ENCODE data around the gene INF2. TPM values are rescaled to one million over a fixed set of nuclear protein-coding genes. Genes with fewer than 3 reads are reported as not detected.

The INF2 gene
- total RNA-seq, 1 donor from 2014 or later = 7.8 TPM

- Histone ChIP-seq H3K9me3 (ENCODE audit: low read depth) (no peaks in the 10 kb centered on the region), H3K27ac (no peak overlapping the region), H3K27me3 (no peaks in the 10 kb centered on the region), H3K4me2 (no peak overlapping the region), H2AFZ (replicated peaks) (no peak overlapping the region), H4K20me1 (ENCODE audit: low read depth) (no peaks in the 10 kb centered on the region), H3K36me3 (no peaks in the 10 kb centered on the region), H3K4me1 (peaks cover 8% of the 10 kb centered on the region), H3K9ac (no peak overlapping the region), H3F3A (ENCODE audit: low read depth) (peaks cover 7% of the 10 kb centered on the region), H3K4me3 (no peak overlapping the region), H3K79me2 (ENCODE audit: low read depth) (no peaks in the 10 kb centered on the region)
- peaks cover 4% of the 10 kb centered on the region for H3K4me1 Mint-ChIP-seq
- H3K27me3 Mint-ChIP-seq (ENCODE audit: insufficient read depth, low read depth) = peaks cover 6% of the 10 kb centered on the region
- H3K9me3 Mint-ChIP-seq = no peaks in the 10 kb centered on the region
- H3K27ac Mint-ChIP-seq = no peak overlapping the region
- TF ChIP-seq EZH2phosphoT487 (IDR thresholded peaks at IDR 0.05) (no peak), EZH2 (IDR thresholded peaks at IDR 0.05) (no peak), CTCF (IDR thresholded peaks at IDR 0.05) (no peak)
- no peak for DNase-seq (ENCODE audit: low spot score)
- peaks cover 3% of the 10 kb centered on the region for H3K36me3 Mint-ChIP-seq
- no peak overlapping the region for H3K4me3 Mint-ChIP-seq
Measured at GRCh38 chr14:104709387-104710039, 20.1 kb downstream of the INF2 start.

GRCh38 chr14:104710071-104710735, 20.8 kb downstream of the INF2 start:
- H3K4me3 Mint-ChIP-seq = no peak overlapping the region
- Histone ChIP-seq H4K20me1 (ENCODE audit: low read depth) (no peaks in the 10 kb centered on the region), H3K79me2 (ENCODE audit: low read depth) (no peaks in the 10 kb centered on the region), H3K27ac (no peak overlapping the region), H3K27me3 (no peaks in the 10 kb centered on the region), H3K4me2 (no peak overlapping the region), H3F3A (ENCODE audit: low read depth) (peaks cover 7% of the 10 kb centered on the region), H3K4me3 (no peak overlapping the region), H3K9me3 (ENCODE audit: low read depth) (no peaks in the 10 kb centered on the region), H3K9ac (no peak overlapping the region), H2AFZ (replicated peaks) (no peak overlapping the region), H3K36me3 (no peaks in the 10 kb centered on the region), H3K4me1 (peaks cover 8% of the 10 kb centered on the region)
- DNase-seq (ENCODE audit: low spot score) = no peak
- TF ChIP-seq EZH2 (IDR thresholded peaks at IDR 0.05) (no peak), EZH2phosphoT487 (IDR thresholded peaks at IDR 0.05) (no peak), CTCF (IDR thresholded peaks at IDR 0.05) (no peak)
- H3K9me3 Mint-ChIP-seq = no peaks in the 10 kb centered on the region
- peaks cover 6% of the 10 kb centered on the region for H3K27me3 Mint-ChIP-seq (ENCODE audit: insufficient read depth, low read depth)
- peaks cover 3% of the 10 kb centered on the region for H3K36me3 Mint-ChIP-seq
- peaks cover 4% of the 10 kb centered on the region for H3K4me1 Mint-ChIP-seq
- peak overlapping the region; percentile 33 for H3K27ac Mint-ChIP-seq

- Mint-ChIP-seq H3K9me3 (no peaks in the 10 kb centered on the region), H3K27me3 (ENCODE audit: insufficient read depth, low read depth) (peaks cover 6% of the 10 kb centered on the region), H3K4me3 (no peak overlapping the region), H3K36me3 (peaks cover 3% of the 10 kb centered on the region), H3K27ac (no peak overlapping the region), H3K4me1 (peaks cover 9% of the 10 kb centered on the region)
- Histone ChIP-seq H2AFZ (replicated peaks) (no peak overlapping the region), H3K4me1 (peaks cover 4% of the 10 kb centered on the region), H3K9me3 (ENCODE audit: low read depth) (no peaks in the 10 kb centered on the region), H4K20me1 (ENCODE audit: low read depth) (no peaks in the 10 kb centered on the region), H3K36me3 (no peaks in the 10 kb centered on the region), H3K9ac (no peak overlapping the region), H3K4me3 (no peak overlapping the region), H3K27me3 (no peaks in the 10 kb centered on the region), H3K79me2 (ENCODE audit: low read depth) (no peaks in the 10 kb centered on the region), H3F3A (ENCODE audit: low read depth) (peaks cover 5% of the 10 kb centered on the region), H3K27ac (no peak overlapping the region), H3K4me2 (no peak overlapping the region)
- TF ChIP-seq EZH2phosphoT487 (IDR thresholded peaks at IDR 0.05) (no peak), CTCF (IDR thresholded peaks at IDR 0.05) (no peak), EZH2 (IDR thresholded peaks at IDR 0.05) (no peak)
- DNase-seq (ENCODE audit: low spot score) = no peak
Measured at GRCh38 chr14:104712881-104713734, 23.7 kb downstream of the INF2 start.

All from neural progenitor cell (in vitro differentiated cells).